Caco-2 (cell line): ENCODE results near the gene HES6. TPM values are rescaled to one million over a fixed set of nuclear protein-coding genes. Genes with fewer than 3 reads are reported as not detected.

Experiments used
- BruUV-seq: library from RNA; stranded (reverse); fragments of 400-500 nt; replicated peaks from 2 replicates; lab custom pipeline; 2021; lab: Mats Ljungman, UMichigan
- CTCF ChIA-PET: fragments of 300-600 bp; sonication (Branson Sonifier 250); formaldehyde crosslinking; loops from one replicate; lab custom pipeline; 2022; ENCODE audit warnings: antibody characterized with exemption; lab: Charles Lee
- POLR2A ChIA-PET: fragments of 300-600 bp; sonication (Branson Sonifier 250); formaldehyde crosslinking; loops from one replicate; lab custom pipeline; 2022; ENCODE audit warnings: antibody characterized with exemption; lab: Charles Lee
- DNase-seq, 2 experiments: peaks; one replicate each; pipeline versions ENCODE4 v3.0.0 to v3.0.0-alpha.2; 2020 to 2022
- H3K27me3 ChIP-seq: replicated peaks from 2 replicates; pipeline ENCODE4 v1.6.0; 2011; ENCODE audit warnings: low read length; ENCODE audit not compliant: control insufficient read depth, insufficient read depth
- H3K36me3 ChIP-seq: 2 replicates; pipeline ENCODE4 v1.5.1; 2011; ENCODE audit warnings: low read length; ENCODE audit not compliant: control insufficient read depth, insufficient read depth
- H3K4me1 ChIP-seq: fragments of 250-450 bp; sonication (Bioruptor Pico); 2 replicates; pipeline ENCODE4 v1.5.1; 2020; ENCODE audit warnings: mild to moderate bottlenecking
- H3K4me3 ChIP-seq: 2 replicates; pipeline ENCODE4 v1.5.1; 2011; ENCODE audit warnings: low read depth, mild to moderate bottlenecking, control low read depth, low read length
- H3K9me3 ChIP-seq: fragments of 250-450 bp; sonication (Bioruptor Pico); 2 replicates; pipeline ENCODE4 v1.5.1; 2020; ENCODE audit warnings: mild to moderate bottlenecking, moderate library complexity
- H3K27ac Mint-ChIP-seq: one replicate; pipeline ENCODE4 v1.8.0; 2022; ENCODE audit warnings: mixed read lengths; ENCODE audit not compliant: unreplicated experiment
- H3K27me3 Mint-ChIP-seq: one replicate; pipeline ENCODE4 v1.8.0; 2022; ENCODE audit warnings: mixed read lengths; ENCODE audit not compliant: insufficient read depth, unreplicated experiment
- H3K36me3 Mint-ChIP-seq: one replicate; pipeline ENCODE4 v1.8.0; 2022; ENCODE audit warnings: mild to moderate bottlenecking, mixed read lengths; ENCODE audit not compliant: insufficient read depth, unreplicated experiment
- H3K4me1 Mint-ChIP-seq: one replicate; pipeline ENCODE4 v1.8.0; 2022; ENCODE audit warnings: low read depth, mixed read lengths; ENCODE audit not compliant: unreplicated experiment
- H3K4me3 Mint-ChIP-seq: one replicate; pipeline ENCODE4 v1.8.0; 2022; ENCODE audit warnings: mild to moderate bottlenecking, moderate library complexity, mixed read lengths; ENCODE audit not compliant: unreplicated experiment
- H3K9me3 Mint-ChIP-seq: one replicate; pipeline ENCODE4 v1.8.0; 2022; ENCODE audit warnings: mixed read lengths; ENCODE audit not compliant: unreplicated experiment
- intact Hi-C: fragments of 100-400 bp; cut with micrococcal nuclease; formaldehyde crosslinking; loops from one replicate; pipeline ENCODE4 v1.10.0; 2022; ENCODE audit not compliant: unreplicated experiment
- total RNA-seq: library from RNA; stranded (reverse); gene quantifications from 2 replicates; pipeline ENCODE4 v1.2.3, GENCODE V29; 2022
- TF ChIP-seq, protein P1 (sequence below), 2 experiments: fragments of 200-600 bp in 1 of 2; IDR thresholded peaks; 1 replicate in 1 of 2; 2 replicates in 1 of 2; pipeline versions ENCODE4 v1.5.1 to v1.8.0; 2011 to 2022; ENCODE audit warnings: antibody characterized with exemption in 1 of 2, control low read depth in 1 of 2, inconsistent platforms in 1 of 2, low read depth in 1 of 2, low read length in 1 of 2, mild to moderate bottlenecking in 1 of 2, moderate library complexity in 1 of 2; ENCODE audit not compliant: insufficient read depth in 1 of 2, severe bottlenecking in 1 of 2, unreplicated experiment in 1 of 2

The HES6 gene
- total RNA-seq, 1 experiment from 2014 or later = 22.1 TPM

DNA sequence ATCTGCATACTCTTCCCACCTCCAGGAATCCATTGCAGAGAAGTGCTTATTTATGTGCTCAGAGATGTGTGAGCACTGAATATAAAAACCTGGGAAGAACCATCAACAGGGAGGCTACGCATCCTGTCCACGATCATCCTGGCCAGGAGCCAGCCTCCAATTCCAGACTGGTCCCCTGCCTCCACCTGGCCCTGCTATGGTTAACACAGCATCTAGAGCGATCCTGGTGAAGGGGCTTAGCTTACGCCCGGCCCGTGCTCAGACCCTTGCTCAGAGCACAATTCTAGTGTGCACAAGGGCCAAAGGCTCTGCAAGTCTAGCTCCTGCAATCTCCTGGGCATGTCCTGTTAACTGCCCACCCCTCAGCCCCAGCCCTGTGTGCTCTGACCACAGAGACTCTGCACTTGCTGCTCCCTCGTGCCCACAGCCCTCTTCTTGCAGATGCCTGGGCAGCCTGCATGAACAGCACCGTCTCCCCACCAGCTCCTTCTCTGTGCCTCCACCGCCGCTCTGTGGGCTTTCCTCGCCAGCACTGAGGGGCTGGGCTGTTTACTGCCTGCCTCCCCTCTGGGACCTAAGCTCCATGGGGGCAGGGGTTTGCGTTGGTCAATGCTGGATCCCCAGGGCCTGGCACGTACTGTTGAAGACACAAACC, 42.1 kb upstream of the HES6 start:
- Histone ChIP-seq H3K9me3 (no peaks in the 10 kb centered on the region), H3K4me3 (no peak overlapping the region), H3K36me3 (no peaks in the 10 kb centered on the region), H3K27me3 (no peaks in the 10 kb centered on the region), H3K4me1 (peaks cover 30% of the 10 kb centered on the region)
- Mint-ChIP-seq H3K27me3 (no peaks in the 10 kb centered on the region), H3K36me3 (peaks cover 15% of the 10 kb centered on the region), H3K4me3 (no peak overlapping the region), H3K4me1 (peaks cover 8% of the 10 kb centered on the region), H3K9me3 (peaks cover 10% of the 10 kb centered on the region), H3K27ac (no peak overlapping the region)
- intact Hi-C loops = no loop called here
- ChIA-PET CTCF (interaction anchor here (1.1 kb wide), 1 partner anchor 19 kb away, joined by 4 read pairs; no protein-coding TSS in a partner anchor), POLR2A (no interaction called here)
- TF ChIP-seq, protein P1, sequence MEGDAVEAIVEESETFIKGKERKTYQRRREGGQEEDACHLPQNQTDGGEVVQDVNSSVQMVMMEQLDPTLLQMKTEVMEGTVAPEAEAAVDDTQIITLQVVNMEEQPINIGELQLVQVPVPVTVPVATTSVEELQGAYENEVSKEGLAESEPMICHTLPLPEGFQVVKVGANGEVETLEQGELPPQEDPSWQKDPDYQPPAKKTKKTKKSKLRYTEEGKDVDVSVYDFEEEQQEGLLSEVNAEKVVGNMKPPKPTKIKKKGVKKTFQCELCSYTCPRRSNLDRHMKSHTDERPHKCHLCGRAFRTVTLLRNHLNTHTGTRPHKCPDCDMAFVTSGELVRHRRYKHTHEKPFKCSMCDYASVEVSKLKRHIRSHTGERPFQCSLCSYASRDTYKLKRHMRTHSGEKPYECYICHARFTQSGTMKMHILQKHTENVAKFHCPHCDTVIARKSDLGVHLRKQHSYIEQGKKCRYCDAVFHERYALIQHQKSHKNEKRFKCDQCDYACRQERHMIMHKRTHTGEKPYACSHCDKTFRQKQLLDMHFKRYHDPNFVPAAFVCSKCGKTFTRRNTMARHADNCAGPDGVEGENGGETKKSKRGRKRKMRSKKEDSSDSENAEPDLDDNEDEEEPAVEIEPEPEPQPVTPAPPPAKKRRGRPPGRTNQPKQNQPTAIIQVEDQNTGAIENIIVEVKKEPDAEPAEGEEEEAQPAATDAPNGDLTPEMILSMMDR (IDR thresholded peaks at IDR 0.05; ENCODE audit: insufficient read depth in 1 of 2, low read depth in 1 of 2, low read length in 1 of 2, severe bottlenecking in 1 of 2, unreplicated experiment in 1 of 2) = no peak
- no TSS peak for BruUV-seq
- DNase-seq = no peak

DNA sequence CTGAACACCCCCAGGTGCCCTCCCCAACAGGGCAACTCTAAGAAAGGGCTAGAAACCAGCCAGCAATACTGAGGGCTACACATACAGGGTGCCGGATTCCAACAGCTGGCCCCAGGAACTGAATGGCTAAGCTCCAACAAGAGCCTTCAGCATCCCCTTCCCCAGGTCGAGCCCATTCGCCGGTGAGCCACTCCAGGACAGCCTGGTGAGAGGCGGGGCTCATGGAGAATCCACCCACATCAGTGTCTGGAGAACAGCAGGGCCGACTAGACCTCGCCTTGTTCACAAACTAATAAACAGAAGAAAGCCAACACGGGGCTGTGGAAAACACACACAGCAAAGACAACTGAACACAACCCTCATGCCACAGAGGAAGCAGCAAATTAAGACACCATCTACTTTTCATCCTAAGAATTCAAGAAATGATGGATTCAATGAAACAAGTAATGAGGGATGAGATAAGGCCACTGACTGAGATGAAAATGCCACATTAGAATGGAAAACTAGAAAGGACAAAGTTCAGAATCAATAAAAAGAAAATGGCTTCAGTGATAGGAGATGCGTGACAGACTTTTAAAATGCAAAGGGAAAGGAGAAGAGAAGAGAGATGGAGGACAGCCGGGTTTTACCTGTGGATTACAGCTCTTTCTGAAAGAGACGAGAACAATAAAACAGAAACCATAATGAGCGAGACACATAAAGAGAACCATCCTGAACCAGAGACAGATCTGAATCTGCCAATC, 40.4 kb upstream of the HES6 start:
- intact Hi-C loops = no loop called here
- no peak for DNase-seq
- Mint-ChIP-seq H3K9me3 (peaks cover 10% of the 10 kb centered on the region), H3K4me3 (no peak overlapping the region), H3K36me3 (peaks cover 16% of the 10 kb centered on the region), H3K27me3 (no peaks in the 10 kb centered on the region), H3K27ac (peak overlapping the region; percentile 13), H3K4me1 (peaks cover 8% of the 10 kb centered on the region)
- H3K36me3 ChIP-seq = no peaks in the 10 kb centered on the region
- no peaks in the 10 kb centered on the region for H3K9me3 ChIP-seq
- TF ChIP-seq, protein P1 (IDR thresholded peaks at IDR 0.05; ENCODE audit: insufficient read depth in 1 of 2, low read depth in 1 of 2, low read length in 1 of 2, severe bottlenecking in 1 of 2, unreplicated experiment in 1 of 2) = no peak
- ChIA-PET CTCF (interaction anchor here (1.1 kb wide), 1 partner anchor 17 kb away, joined by 4 read pairs; no protein-coding TSS in a partner anchor), POLR2A (no interaction called here)
- H3K4me1 ChIP-seq = peaks cover 17% of the 10 kb centered on the region
- BruUV-seq = no TSS peak
- H3K27me3 ChIP-seq = no peaks in the 10 kb centered on the region
- H3K4me3 ChIP-seq = no peak overlapping the region

DNA sequence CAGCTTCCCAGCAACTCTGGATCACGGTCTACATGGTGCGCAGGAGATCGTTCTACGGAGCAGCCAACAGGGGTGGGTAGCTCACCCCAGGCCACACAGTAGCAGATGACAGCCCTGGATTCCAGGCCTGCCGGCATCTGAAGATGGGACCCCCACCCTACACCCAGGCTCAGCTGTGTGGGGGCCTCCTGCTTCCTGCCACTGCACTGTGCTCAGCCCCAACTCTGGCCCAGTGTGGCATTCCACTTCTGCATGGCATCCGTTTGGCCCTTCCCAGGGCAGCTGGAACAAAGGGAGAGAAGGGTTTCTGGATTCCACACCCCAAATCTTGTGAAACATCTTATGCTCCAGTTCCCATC, 39.5 kb upstream of the HES6 start:
- BruUV-seq = no TSS peak
- H3K4me3 Mint-ChIP-seq = no peak overlapping the region
- CTCF ChIA-PET = no interaction called here

More for the DNA sequence above, 39.5 kb upstream of the HES6 start:
- no peaks in the 10 kb centered on the region for H3K36me3 ChIP-seq
- H3K27me3 Mint-ChIP-seq = no peaks in the 10 kb centered on the region
- TF ChIP-seq, protein P1 (IDR thresholded peaks at IDR 0.05; ENCODE audit: insufficient read depth in 1 of 2, low read depth in 1 of 2, low read length in 1 of 2, severe bottlenecking in 1 of 2, unreplicated experiment in 1 of 2) = no peak
- H3K9me3 ChIP-seq = no peaks in the 10 kb centered on the region
- no peak for DNase-seq
- no peak overlapping the region for H3K27ac Mint-ChIP-seq
- intact Hi-C loops = no loop called here
- peaks cover 10% of the 10 kb centered on the region for H3K9me3 Mint-ChIP-seq
- POLR2A ChIA-PET = no interaction called here
- H3K36me3 Mint-ChIP-seq = peaks cover 16% of the 10 kb centered on the region
- H3K4me3 ChIP-seq = no peak overlapping the region
- peaks cover 8% of the 10 kb centered on the region for H3K4me1 Mint-ChIP-seq
- H3K4me1 ChIP-seq = peaks cover 16% of the 10 kb centered on the region
- H3K27me3 ChIP-seq = no peaks in the 10 kb centered on the region
